ENCODE results near the gene ADAMTS20. TPM values are rescaled to one million over a fixed set of nuclear protein-coding genes. Genes with fewer than 3 reads are reported as not detected.

ADAMTS20 gene
- total RNA-seq, 1 experiment from 2014 or later: 0.17 TPM

DNA sequence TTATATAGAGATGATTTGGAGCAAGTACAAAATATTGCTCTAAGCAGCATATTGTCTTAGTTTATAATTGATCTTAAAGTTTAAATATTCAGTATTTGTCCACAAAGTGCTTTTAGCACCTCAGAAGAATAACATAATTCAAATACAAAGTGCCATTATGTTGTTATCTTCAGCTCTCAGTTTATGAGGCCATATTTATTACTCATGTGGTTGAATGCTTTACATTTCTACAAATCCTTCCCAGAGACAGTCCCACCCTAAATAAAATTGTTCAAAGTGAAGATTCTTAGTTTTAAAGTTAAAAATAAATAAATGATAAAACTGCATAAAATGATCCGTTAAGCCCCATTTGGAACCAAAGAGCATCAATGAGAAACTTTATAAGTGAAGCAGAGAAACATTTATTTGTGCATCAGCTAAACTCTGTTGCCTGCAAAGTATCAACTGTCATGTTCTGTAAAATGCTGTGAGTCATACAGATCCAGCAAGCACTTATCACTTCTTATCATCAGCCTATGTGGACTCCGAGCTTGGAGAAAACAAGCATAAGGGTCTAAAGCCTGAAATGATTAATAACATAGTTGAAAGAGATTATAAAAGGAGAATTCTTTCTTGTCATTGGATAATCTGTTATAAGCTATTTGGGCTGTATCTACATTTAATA lies 218.9 kb downstream of the ADAMTS20 start:
- Histone ChIP-seq H3K36me3 (ENCODE audit: insufficient read depth, low read length, poor library complexity, severe bottlenecking) (no peaks in the 10 kb centered on the region), H3K4me1 (ENCODE audit: insufficient read depth, low read length, poor library complexity, severe bottlenecking) (no peaks in the 10 kb centered on the region), H3K27me3 (replicated peaks; ENCODE audit: insufficient read depth, low read depth, low read length, poor library complexity) (no peaks in the 10 kb centered on the region), H3K27ac (ENCODE audit: low read depth, low read length, poor library complexity, severe bottlenecking) (no peak overlapping the region), H3K9me3 (ENCODE audit: low read depth, low read length, poor library complexity, severe bottlenecking) (no peaks in the 10 kb centered on the region), H3K4me3 (ENCODE audit: low read depth, low read length, poor library complexity, severe bottlenecking) (no peak overlapping the region)
- POLR2A ChIA-PET (ENCODE audit: low non-redundant PET): interaction anchor here (0.5 kb wide), 1 partner anchor 294 kb away, joined by 3 read pairs; no protein-coding TSS in a partner anchor
- BruUV-seq (replicated peaks): no TSS peak
- TF ChIP-seq, protein P1, sequence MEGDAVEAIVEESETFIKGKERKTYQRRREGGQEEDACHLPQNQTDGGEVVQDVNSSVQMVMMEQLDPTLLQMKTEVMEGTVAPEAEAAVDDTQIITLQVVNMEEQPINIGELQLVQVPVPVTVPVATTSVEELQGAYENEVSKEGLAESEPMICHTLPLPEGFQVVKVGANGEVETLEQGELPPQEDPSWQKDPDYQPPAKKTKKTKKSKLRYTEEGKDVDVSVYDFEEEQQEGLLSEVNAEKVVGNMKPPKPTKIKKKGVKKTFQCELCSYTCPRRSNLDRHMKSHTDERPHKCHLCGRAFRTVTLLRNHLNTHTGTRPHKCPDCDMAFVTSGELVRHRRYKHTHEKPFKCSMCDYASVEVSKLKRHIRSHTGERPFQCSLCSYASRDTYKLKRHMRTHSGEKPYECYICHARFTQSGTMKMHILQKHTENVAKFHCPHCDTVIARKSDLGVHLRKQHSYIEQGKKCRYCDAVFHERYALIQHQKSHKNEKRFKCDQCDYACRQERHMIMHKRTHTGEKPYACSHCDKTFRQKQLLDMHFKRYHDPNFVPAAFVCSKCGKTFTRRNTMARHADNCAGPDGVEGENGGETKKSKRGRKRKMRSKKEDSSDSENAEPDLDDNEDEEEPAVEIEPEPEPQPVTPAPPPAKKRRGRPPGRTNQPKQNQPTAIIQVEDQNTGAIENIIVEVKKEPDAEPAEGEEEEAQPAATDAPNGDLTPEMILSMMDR (conservative IDR thresholded peaks at IDR 0.05; ENCODE audit: low read depth, low read length): no peak
- TF ChIP-seq EZH2 (IDR thresholded peaks at IDR 0.05; ENCODE audit: borderline replicate concordance, low read depth, low read length, poor library complexity, severe bottlenecking): no peak
- no peak for DNase-seq (ENCODE audit: low spot score)
- CTCF ChIA-PET: no interaction called here
- intact Hi-C loops (cut with micrococcal nuclease; ENCODE audit: unreplicated experiment): no loop called here

DNA sequence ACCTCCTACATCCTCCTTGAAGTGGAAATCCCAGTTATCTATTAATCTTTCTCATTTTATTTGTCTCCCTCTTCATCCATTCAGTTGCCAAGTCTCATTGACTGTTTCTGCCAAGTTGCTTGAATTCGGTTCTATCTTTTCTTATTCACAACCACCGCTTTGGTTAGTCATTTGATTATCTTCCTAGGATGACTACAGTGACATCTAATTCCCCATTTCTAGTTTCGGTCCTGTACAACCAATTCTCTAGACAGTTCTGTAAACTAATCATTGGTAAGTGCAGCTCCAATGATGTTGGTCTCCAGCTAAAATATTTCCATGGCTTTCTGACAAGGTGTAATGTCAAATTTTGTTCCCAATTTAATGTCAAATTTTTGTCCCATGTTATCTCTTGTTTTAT lies 220.1 kb downstream of the ADAMTS20 start:
- intact Hi-C loops (cut with micrococcal nuclease; ENCODE audit: unreplicated experiment): no loop called here
- ChIA-PET CTCF (no interaction called here), POLR2A (ENCODE audit: low non-redundant PET) (no interaction called here)
- no TSS peak for BruUV-seq (replicated peaks)
- no peak for DNase-seq (ENCODE audit: low spot score)
- H3K4me1 ChIP-seq (ENCODE audit: insufficient read depth, low read length, poor library complexity, severe bottlenecking): no peaks in the 10 kb centered on the region
- no peaks in the 10 kb centered on the region for H3K27me3 ChIP-seq (replicated peaks; ENCODE audit: insufficient read depth, low read depth, low read length, poor library complexity)
- H3K27ac ChIP-seq (ENCODE audit: low read depth, low read length, poor library complexity, severe bottlenecking): no peak overlapping the region
- no peaks in the 10 kb centered on the region for H3K36me3 ChIP-seq (ENCODE audit: insufficient read depth, low read length, poor library complexity, severe bottlenecking)
- no peak overlapping the region for H3K4me3 ChIP-seq (ENCODE audit: low read depth, low read length, poor library complexity, severe bottlenecking)
- TF ChIP-seq EZH2 (IDR thresholded peaks at IDR 0.05; ENCODE audit: borderline replicate concordance, low read depth, low read length, poor library complexity, severe bottlenecking): no peak
- TF ChIP-seq, protein P1 (conservative IDR thresholded peaks at IDR 0.05; ENCODE audit: low read depth, low read length): no peak
- H3K9me3 ChIP-seq (ENCODE audit: low read depth, low read length, poor library complexity, severe bottlenecking): no peaks in the 10 kb centered on the region

DNA sequence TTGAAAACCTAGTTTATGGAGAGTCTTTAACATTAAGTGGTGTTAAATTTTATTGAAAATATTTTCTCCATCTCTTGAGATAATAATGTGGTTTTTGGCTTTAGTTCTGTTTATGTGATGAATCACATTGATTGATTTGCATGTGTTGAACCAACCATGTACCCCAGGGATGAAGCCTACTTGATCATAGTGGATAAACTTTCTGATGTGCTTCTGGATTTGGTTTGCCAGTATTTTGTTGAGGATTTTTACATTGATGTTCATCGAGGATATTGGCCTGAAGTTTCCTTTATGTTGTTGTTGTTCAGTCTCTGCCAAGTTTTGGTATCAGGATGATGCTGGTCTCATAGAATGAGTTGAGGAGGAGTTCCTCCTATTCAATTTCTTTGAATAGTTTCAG lies 222.6 kb downstream of the ADAMTS20 start:
- intact Hi-C loops (cut with micrococcal nuclease; ENCODE audit: unreplicated experiment): no loop called here
- ChIA-PET POLR2A (ENCODE audit: low non-redundant PET) (no interaction called here), CTCF (no interaction called here)
- no peaks in the 10 kb centered on the region for H3K36me3 ChIP-seq (ENCODE audit: insufficient read depth, low read length, poor library complexity, severe bottlenecking)
- H3K4me1 ChIP-seq (ENCODE audit: insufficient read depth, low read length, poor library complexity, severe bottlenecking): no peaks in the 10 kb centered on the region
- H3K4me3 ChIP-seq (ENCODE audit: low read depth, low read length, poor library complexity, severe bottlenecking): no peak overlapping the region
- TF ChIP-seq EZH2 (IDR thresholded peaks at IDR 0.05; ENCODE audit: borderline replicate concordance, low read depth, low read length, poor library complexity, severe bottlenecking): no peak
- TF ChIP-seq, protein P1 (conservative IDR thresholded peaks at IDR 0.05; ENCODE audit: low read depth, low read length): no peak
- no TSS peak for BruUV-seq (replicated peaks)
- H3K27ac ChIP-seq (ENCODE audit: low read depth, low read length, poor library complexity, severe bottlenecking): no peak overlapping the region
- no peaks in the 10 kb centered on the region for H3K9me3 ChIP-seq (ENCODE audit: low read depth, low read length, poor library complexity, severe bottlenecking)
- no peak for DNase-seq (ENCODE audit: low spot score)
- no peaks in the 10 kb centered on the region for H3K27me3 ChIP-seq (replicated peaks; ENCODE audit: insufficient read depth, low read depth, low read length, poor library complexity)

All from A673 (cell line).